PFSK-1 (cell line): Measurements from ENCODE around the gene PTPRM.

ENCODE experiments used
- FOXP2 ChIP-seq: optimal IDR thresholded peaks from 2 replicates; pipeline ENCODE3; 2011; ENCODE audit warnings: borderline replicate concordance, control low read depth, inconsistent platforms; ENCODE audit not compliant: insufficient read depth; ENCODE audit errors: extremely low read length, extremely low read depth
- POLR2AphosphoS5 ChIP-seq: IDR thresholded peaks from 2 replicates; pipeline ENCODE4 v1.6.1; 2012; ENCODE audit warnings: low read depth, mild to moderate bottlenecking, control low read depth, low read length, moderate library complexity
- SIN3A ChIP-seq: IDR thresholded peaks from 2 replicates; pipeline ENCODE4 v1.6.1; 2012; ENCODE audit warnings: mild to moderate bottlenecking, low read length, moderate library complexity, borderline replicate concordance; ENCODE audit not compliant: insufficient read depth
- TAF1 ChIP-seq: IDR thresholded peaks from 2 replicates; pipeline ENCODE4 v1.6.1; 2012; ENCODE audit warnings: low read length, control low read depth, borderline replicate concordance; ENCODE audit not compliant: insufficient read depth
- TF ChIP-seq, protein P1 (sequence below), 2 experiments: IDR thresholded peaks; 2 replicates each; pipeline versions ENCODE4 v1.6.1 to v1.8.0; 2011 to 2012; ENCODE audit warnings: low read depth in 2 of 2, low read length in 2 of 2, control low read depth in 1 of 2, inconsistent platforms in 1 of 2, mild to moderate bottlenecking in 1 of 2, moderate library complexity in 1 of 2; ENCODE audit not compliant: insufficient read depth in 1 of 2

PTPRM gene

DNA sequence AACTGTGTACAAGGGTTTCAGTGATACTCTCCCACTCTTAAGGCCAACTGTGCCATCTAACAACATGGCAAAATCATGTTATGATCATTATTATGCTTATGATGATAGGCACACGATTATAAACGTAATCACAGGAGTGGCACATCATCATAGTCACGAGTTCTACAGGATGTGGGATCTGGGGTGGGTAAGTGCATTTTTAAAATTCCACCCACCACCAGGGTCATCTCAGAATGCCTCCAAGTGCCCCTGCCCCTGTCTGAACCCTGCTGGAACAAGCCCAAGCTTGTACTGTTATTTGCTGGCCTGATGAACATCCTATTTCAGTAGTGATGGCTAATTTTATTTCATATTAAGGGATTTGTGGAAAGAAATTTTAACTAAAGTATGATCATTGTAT lies 117.8 kb downstream of the PTPRM start:
- TF ChIP-seq SIN3A (no peak), POLR2AphosphoS5 (no peak)

DNA sequence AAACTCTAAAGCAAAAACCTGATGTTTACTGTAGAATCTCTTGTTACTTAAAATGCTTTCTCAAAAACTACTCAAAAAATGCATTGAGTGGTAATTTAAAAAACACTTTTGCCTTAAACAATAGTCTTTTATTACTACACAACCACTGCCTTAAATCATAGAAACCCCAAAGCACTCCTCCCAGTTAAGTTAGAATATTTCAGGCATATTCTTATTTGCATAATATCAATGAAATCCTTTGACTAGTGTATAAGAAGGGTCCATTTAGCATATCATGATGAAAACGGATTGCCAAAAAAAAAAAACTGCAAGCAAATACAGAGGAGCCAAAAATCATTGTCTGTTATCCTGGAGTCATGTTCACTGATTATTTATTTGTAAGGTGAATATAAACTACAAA lies 119.2 kb downstream of the PTPRM start:
- TF ChIP-seq FOXP2: no peak
- no peak for TF ChIP-seq TAF1
- no peak for TF ChIP-seq SIN3A
- TF ChIP-seq, protein P1, sequence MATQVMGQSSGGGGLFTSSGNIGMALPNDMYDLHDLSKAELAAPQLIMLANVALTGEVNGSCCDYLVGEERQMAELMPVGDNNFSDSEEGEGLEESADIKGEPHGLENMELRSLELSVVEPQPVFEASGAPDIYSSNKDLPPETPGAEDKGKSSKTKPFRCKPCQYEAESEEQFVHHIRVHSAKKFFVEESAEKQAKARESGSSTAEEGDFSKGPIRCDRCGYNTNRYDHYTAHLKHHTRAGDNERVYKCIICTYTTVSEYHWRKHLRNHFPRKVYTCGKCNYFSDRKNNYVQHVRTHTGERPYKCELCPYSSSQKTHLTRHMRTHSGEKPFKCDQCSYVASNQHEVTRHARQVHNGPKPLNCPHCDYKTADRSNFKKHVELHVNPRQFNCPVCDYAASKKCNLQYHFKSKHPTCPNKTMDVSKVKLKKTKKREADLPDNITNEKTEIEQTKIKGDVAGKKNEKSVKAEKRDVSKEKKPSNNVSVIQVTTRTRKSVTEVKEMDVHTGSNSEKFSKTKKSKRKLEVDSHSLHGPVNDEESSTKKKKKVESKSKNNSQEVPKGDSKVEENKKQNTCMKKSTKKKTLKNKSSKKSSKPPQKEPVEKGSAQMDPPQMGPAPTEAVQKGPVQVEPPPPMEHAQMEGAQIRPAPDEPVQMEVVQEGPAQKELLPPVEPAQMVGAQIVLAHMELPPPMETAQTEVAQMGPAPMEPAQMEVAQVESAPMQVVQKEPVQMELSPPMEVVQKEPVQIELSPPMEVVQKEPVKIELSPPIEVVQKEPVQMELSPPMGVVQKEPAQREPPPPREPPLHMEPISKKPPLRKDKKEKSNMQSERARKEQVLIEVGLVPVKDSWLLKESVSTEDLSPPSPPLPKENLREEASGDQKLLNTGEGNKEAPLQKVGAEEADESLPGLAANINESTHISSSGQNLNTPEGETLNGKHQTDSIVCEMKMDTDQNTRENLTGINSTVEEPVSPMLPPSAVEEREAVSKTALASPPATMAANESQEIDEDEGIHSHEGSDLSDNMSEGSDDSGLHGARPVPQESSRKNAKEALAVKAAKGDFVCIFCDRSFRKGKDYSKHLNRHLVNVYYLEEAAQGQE (IDR thresholded peaks at IDR 0.05; ENCODE audit: insufficient read depth in 1 of 2, low read depth in 2 of 2, low read length in 2 of 2): no peak
- no peak for TF ChIP-seq POLR2AphosphoS5

DNA sequence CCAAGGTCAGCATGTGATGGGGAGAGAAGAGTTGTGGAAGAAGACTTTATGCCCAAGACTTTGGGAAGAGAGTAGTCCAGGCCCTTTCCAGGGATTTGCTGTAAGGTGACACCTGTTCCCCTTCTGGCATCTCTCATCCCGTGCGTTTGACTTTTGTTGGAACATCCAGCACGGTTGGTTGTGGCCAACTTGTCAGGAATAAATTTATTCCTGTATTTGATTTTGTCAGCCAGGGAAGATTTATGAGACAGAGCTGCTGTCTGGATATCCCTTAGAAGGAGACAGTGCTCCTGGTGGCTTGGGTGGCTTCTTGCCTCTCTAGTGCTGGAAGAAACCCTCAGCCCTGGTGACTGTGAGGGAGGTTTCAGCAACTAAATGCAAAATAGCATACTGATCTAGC lies 121.5 kb downstream of the PTPRM start:
- TF ChIP-seq TAF1: no peak
- TF ChIP-seq SIN3A: no peak
- TF ChIP-seq FOXP2: no peak
- TF ChIP-seq POLR2AphosphoS5: no peak
- TF ChIP-seq, protein P1 (IDR thresholded peaks at IDR 0.05; ENCODE audit: insufficient read depth in 1 of 2, low read depth in 2 of 2, low read length in 2 of 2): no peak

DNA sequence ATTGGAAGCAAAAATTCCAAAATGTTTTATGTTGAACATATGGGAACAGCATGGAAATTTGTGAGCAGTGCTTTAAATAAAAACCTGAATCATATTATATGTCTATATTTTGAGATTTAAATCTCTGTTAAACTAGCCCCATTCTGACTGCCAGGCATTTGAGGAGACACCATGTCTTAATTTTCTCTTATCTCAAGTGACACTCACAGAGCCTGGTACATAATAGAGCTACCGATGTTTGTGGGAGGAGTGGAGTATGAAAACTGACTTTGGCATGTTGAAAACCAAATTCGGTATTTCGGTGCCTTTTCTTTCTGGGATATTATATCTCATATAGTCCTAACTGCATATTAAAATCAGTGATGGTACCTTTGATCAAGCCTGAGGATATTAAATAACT lies 124.1 kb downstream of the PTPRM start:
- TF ChIP-seq, protein P1 (IDR thresholded peaks at IDR 0.05; ENCODE audit: insufficient read depth in 1 of 2, low read depth in 2 of 2, low read length in 2 of 2): no peak
- TF ChIP-seq FOXP2: no peak
- TF ChIP-seq SIN3A: no peak
- no peak for TF ChIP-seq POLR2AphosphoS5
- no peak for TF ChIP-seq TAF1

DNA sequence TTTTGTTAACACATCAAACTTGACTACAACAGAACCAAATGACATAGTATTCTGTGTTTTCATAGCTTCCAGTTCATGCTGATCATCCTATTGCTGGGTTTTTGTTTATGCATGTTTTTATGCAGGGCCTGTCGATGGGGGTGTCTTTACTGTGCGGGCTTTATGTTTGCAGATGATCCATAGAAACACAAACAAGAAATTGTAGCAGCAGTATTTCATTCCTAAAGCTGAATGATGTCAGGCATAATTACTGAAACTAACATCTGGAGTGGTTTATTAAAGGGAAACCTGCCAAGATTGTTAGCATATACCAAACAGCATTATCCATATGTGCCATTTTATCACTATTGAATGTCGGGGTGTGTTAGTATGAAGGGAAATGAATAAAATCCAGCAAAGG lies 129.7 kb downstream of the PTPRM start:
- TF ChIP-seq TAF1: no peak
- TF ChIP-seq, protein P1 (IDR thresholded peaks at IDR 0.05; ENCODE audit: insufficient read depth in 1 of 2, low read depth in 2 of 2, low read length in 2 of 2): no peak
- TF ChIP-seq FOXP2: no peak
- TF ChIP-seq SIN3A: no peak
- TF ChIP-seq POLR2AphosphoS5: no peak
